Measurements from ENCODE around the gene PSME4. TPM values are rescaled to one million over a fixed set of nuclear protein-coding genes. Genes with fewer than 3 reads are reported as not detected.
A peak's percentile ranks its signal among the peaks of the same experiment; 100 is the strongest.

Gene PSME4
- total RNA-seq, 1 experiment from 2014 or later: 87.4 TPM

- no peaks in the 10 kb centered on the region; the same call in 1 of the 2 replicates for H3K27me3 ChIP-seq (ENCODE audit: insufficient read depth, low read length)
- H4K8ac ChIP-seq (replicated peaks; ENCODE audit: insufficient read length, low read depth, low read length): no peak overlapping the region
- no peak overlapping the region for H3K56ac ChIP-seq (ENCODE audit: insufficient read length, low read depth, low read length)
- no peak overlapping the region for H4K5ac ChIP-seq (ENCODE audit: insufficient read length, low read depth, low read length)
- H2AK5ac ChIP-seq (ENCODE audit: insufficient read length, low read length): no peak overlapping the region
- no peak overlapping the region for H3K23ac ChIP-seq (ENCODE audit: insufficient read length, low read depth, low read length)
- no peak overlapping the region for H2BK120ac ChIP-seq (ENCODE audit: low read depth, low read length, poor library complexity, severe bottlenecking)
- H3K4me2 ChIP-seq (ENCODE audit: insufficient read depth, insufficient read length, low read length): no peak overlapping the region
- Mint-ChIP-seq H3K27ac (peak overlapping the region in 1 of 3 experiments; percentile 30; a peak in 1 of 7 replicates), H3K27me3 (ENCODE audit: low read depth) (no peaks in the 10 kb centered on the region), H3K4me3 (no peak overlapping the region), H3K9me3 (no peaks in the 10 kb centered on the region), H3K4me1 (no peaks in the 10 kb centered on the region), H3K36me3 (ENCODE audit: insufficient read depth in 1 of 3, low read depth in 3 of 3) (peaks cover 21 to 44% (median 36%) of the 10 kb centered on the region in 3 experiments; a peak in 6 of 7 replicates)
- H2BK15ac ChIP-seq (ENCODE audit: low read depth, low read length): no peak overlapping the region
- H3K23me2 ChIP-seq (ENCODE audit: insufficient read length, low read depth, low read length, poor library complexity, severe bottlenecking): no peaks in the 10 kb centered on the region
- H3K14ac ChIP-seq (ENCODE audit: insufficient read depth, low read length): no peak overlapping the region
- H3K4me1 ChIP-seq (ENCODE audit: insufficient read depth, low read length): no peaks in the 10 kb centered on the region
- no peak overlapping the region for H3K9ac ChIP-seq (ENCODE audit: extremely low read depth, insufficient read length, low read length)
- DNase-seq: no peak
- H3K79me1 ChIP-seq (ENCODE audit: insufficient read depth, low read depth, low read length, poor library complexity, severe bottlenecking): no peaks in the 10 kb centered on the region
- no peak overlapping the region for H3K4ac ChIP-seq (ENCODE audit: low read depth, low read length)
- H3K27ac ChIP-seq (ENCODE audit: insufficient read length, low read depth, low read length): no peak overlapping the region
- no peak overlapping the region for H2AFZ ChIP-seq (ENCODE audit: low read length)
- H3K9me3 ChIP-seq (ENCODE audit: control insufficient read depth, low read depth, low read length): no peaks in the 10 kb centered on the region
- no peak overlapping the region for H2BK5ac ChIP-seq (ENCODE audit: insufficient read length, low read length)
- H4K20me1 ChIP-seq (ENCODE audit: control insufficient read depth, insufficient read depth, insufficient read length): no peaks in the 10 kb centered on the region
- no peak overlapping the region for H3K18ac ChIP-seq (ENCODE audit: insufficient read length, low read depth, low read length)
- TF ChIP-seq CTCF (conservative IDR thresholded peaks at IDR 0.05): no peak
- H2BK12ac ChIP-seq (ENCODE audit: insufficient read length, low read depth, low read length): no peak overlapping the region
- WGBS (ENCODE audit: extremely low coverage, insufficient read length, low lambda C conversion rate): no CpG with 5 or more reads among the region's 2 CpGs
- H3T11ph ChIP-seq (ENCODE audit: low read length): no peak overlapping the region
- H2BK20ac ChIP-seq (ENCODE audit: low read depth, low read length, poor library complexity, severe bottlenecking): no peak overlapping the region
- H4K91ac ChIP-seq (ENCODE audit: insufficient read length, low read depth, low read length): no peak overlapping the region
- no peaks in the 10 kb centered on the region for H3K79me2 ChIP-seq (ENCODE audit: insufficient read depth, low read length)
Measured at GRCh38 chr2:53867773-53868172, 103.0 kb downstream of the PSME4 start.
